Stimulated activated CD4-positive, alpha-beta T cell treated with anti-CD3 and anti-CD28 coated beads, Interleukin-1b, Interleukin-23, amount 100 ng/mL, for 1 hour (primary cell): Measurements from ENCODE around the gene MAP3K5.

Experiments used
- DNase-seq, 2 donors: peaks; one replicate each; pipeline ENCODE4 v3.0.0-alpha.2; 2020; ENCODE audit warnings: low read depth in 2 of 2

The MAP3K5 gene

DNA sequence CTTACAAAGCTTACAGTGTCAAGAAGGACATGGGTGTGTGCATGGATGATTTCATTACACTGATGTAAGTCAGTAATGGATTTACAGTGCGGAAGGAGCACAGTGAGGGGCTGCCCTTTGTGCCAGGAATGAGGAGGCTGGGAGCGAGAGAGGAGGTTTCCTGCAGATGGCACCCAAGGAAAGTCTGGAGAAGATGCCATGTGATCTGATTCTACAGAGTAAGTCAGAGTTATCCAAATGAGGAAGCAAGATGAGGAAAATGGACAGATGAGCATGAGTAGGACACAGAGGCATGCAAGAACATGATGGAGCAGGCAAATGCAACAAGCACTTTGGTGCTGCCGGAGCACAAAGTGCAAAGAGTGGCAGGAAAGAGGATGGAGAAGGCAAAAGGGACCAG is 271.8 kb downstream of the MAP3K5 start:
- DNase-seq = no peak

DNA sequence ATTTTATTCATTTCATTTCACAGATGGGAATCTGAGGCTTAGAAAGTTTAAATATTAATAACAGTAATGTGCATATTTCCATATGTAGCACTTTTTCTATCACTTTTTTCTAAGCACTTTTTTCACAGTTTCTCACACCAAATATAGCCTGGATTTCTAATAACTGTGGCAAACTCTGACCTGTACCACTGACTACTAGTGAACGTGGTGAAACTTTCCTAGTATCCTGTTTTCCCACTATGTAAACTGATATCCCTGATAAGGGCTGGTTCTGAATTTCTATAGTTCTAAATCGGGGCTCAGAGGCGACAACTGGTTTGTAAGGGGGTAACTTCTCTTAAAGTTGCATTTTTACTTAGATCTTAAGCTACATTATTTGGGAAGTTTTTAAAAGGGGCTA is 274.7 kb downstream of the MAP3K5 start:
- DNase-seq = no peak

DNA sequence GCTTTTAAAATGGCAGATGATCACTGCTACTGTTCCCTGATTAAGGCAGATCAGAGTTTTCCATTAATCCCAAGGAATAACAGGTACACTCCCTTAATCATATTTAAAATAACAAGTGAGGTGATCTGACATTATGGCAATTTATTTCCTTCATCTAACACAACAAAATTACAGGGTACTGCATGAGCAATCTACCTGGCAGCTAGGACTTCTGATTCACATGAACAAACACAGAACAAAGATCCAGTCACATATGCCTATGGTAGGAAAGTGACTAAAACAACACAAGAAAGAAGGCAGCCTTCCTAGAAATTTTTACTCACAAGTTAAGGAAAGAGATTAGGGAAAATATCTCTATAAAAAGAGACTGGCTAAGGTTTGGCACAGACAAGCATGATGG is 275.3 kb downstream of the MAP3K5 start:
- no peak for DNase-seq

DNA sequence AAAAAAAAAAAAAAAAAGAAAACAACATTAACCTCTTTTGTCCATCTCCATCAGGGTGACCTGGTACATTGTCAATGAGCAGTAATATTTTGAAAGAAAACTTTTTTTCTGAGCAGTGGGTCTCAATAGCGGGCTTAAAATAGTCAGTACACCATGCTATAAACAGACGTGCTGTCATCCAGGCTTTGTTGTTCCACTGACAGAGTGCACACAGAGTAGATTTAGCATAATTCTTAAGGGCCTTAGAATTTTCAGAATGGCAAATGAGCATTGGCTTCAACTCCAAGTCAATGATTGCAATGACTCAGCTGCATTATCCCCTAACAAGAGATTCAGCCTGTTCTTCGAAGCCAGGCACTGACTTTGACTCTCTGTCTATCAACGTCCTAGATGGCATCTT is 277.7 kb downstream of the MAP3K5 start:
- DNase-seq = no peak

DNA sequence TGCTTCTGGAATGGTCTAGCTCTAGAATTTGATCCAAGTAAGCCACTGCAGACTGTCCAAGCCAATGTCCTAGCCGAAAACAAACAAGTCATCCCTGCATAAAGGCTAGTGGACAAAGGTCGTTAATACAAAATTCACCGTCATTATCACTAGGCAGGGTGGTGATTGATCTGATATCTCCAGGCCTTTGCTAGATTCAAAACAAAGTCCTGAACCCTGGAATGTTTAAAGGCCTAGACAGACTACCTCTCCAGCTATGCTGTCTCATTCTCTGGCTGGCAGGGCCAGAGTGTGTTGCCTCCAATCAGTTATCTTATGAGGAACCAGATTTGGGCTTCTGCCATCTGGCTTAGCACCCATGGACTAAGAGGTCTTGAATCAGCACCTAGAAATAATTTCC is 280.4 kb downstream of the MAP3K5 start:
- no peak for DNase-seq

DNA sequence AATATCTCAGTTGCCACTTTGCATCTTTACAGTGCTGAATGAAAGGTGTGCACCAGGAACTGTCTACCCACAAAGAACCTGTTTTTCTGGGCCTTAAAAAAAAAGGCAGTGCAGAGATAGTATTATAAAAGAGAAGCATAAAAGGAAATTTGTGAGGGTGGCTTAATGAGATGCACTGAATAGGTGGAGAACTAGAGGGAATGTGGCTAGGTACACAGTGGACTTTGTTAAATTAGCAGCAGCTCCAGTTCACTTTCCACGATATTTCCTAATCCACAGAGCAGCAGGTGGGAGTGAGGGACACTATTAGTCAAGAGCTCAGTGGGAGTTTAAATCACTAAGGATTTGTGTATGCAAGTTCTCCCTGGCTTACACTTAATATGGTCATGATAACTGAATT is 280.9 kb downstream of the MAP3K5 start:
- no peak for DNase-seq

DNA sequence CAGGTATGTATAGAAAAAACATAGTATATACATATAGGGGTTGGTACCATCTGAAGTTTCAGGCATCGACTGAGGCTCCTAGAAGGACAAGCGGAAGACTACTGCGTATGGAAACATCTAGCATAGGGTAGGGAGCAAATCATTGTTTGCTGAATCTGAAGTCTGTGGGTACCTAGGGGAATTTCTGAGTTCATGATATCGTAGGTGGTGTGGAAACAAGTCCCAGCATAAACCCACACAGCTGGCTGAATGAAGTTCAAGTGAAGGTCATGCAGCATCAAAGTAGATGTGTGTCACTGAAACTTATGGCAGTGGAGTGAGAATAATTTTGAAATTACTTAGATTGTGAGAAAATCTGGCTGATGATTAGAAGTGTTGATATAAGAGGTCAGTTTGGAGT is 281.5 kb downstream of the MAP3K5 start:
- no peak for DNase-seq

DNA sequence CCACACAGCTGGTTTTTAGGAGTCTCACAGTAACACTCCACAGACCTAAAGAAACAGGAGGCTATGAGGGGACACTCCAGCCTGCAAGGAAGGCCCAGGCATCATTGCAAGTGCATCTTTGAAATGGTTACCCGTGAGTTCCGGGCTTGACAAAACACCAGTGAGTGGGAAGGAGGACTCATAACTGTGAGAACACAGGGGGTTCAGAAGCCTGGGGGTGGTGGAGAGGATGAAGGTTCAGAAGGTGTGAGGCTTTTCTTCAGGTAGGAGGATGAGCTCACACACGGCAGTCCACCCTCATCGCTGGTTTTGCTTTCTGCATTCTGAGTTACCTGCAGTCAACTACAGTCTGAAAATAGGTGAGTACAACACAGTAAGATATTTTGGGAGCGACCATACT is 282.0 kb downstream of the MAP3K5 start:
- DNase-seq = no peak

DNA sequence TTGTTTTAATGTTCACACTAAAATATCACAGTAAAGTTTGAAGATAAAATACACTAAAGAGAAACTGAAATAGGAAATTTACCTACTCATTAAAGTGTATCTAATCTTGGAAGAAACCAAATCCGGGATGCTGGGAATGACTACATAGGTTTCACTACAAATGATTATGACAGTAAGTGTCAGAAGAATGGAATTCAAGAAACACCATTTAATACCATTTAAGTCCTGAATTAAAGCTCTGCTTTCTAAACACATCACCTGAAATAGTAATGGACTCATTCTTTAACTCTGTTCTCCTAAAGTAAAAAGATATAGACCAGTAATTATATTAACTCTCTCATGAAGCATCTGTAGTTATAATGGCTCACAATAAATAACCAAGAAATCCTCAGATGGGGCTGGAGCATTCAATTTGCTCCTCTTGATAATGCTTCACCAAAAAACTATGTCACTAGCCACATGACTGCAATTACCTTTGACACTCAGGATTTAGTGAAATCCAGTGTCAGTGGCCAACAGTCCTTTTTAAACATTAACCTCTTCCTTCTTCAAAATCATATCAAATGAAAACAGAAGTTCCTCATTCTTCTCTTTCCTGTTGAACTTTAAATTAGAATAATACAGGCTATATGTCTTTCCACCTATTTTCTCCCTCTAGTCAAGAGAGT is 283.4 kb downstream of the MAP3K5 start:
- no peak for DNase-seq
